Measurements from ENCODE around the gene SOX21.

- no peak for TF ChIP-seq CTCF (IDR thresholded peaks at IDR 0.05 in 2 of 3, conservative IDR thresholded peaks at IDR 0.05 in 1 of 3; ENCODE audit: borderline replicate concordance in 1 of 3, insufficient read depth in 1 of 3, low read depth in 2 of 3, low read length in 2 of 3)
- no peak for TF ChIP-seq RAD21 (IDR thresholded peaks at IDR 0.05; ENCODE audit: low read depth)
- no peak for TF ChIP-seq ELF1 (IDR thresholded peaks at IDR 0.05; ENCODE audit: borderline replicate concordance, low read depth)
- TF ChIP-seq EZH2phosphoT487 (IDR thresholded peaks at IDR 0.05; ENCODE audit: borderline replicate concordance), result no peak
- no peak for TF ChIP-seq EGR1 (IDR thresholded peaks at IDR 0.05; ENCODE audit: low read depth)
- no peak for TF ChIP-seq TCF7L2 (IDR thresholded peaks at IDR 0.05; ENCODE audit: borderline replicate concordance, extremely low read depth, insufficient read depth, insufficient read length)
- no peak for TF ChIP-seq REST (IDR thresholded peaks at IDR 0.05; ENCODE audit: low read depth)
- TF ChIP-seq POLR2AphosphoS5 (IDR thresholded peaks at IDR 0.05; ENCODE audit: low read depth, low read length), result no peak
Measured at GRCh38 chr13:94673851-94674250, 38.5 kb downstream of the SOX21 start.

Measured in HCT116 (cell line).